Mesenteric fat pad (tissue), 1 donor: ENCODE results near the gene SASH1. TPM values are rescaled to one million over a fixed set of nuclear protein-coding genes. Genes with fewer than 3 reads are reported as not detected.

Source experiments
- DNase-seq: peaks from one replicate; pipeline ENCODE4 v3.0.0-alpha.2; 2020; ENCODE audit warnings: low spot score
- total RNA-seq: library from RNA; stranded (reverse); fragmentation: NEBNext Ultra II Directional; extraction: Animal tissue kit (Norgen Biotek cat#: 25700); gene quantifications from one replicate; pipeline ENCODE4 v1.2.1, GENCODE V29; 2021
- donor health status: DM: yes; HTN: yes; CAD: no.

Gene SASH1
- total RNA-seq, 1 donor from 2014 or later: 143 TPM

DNA sequence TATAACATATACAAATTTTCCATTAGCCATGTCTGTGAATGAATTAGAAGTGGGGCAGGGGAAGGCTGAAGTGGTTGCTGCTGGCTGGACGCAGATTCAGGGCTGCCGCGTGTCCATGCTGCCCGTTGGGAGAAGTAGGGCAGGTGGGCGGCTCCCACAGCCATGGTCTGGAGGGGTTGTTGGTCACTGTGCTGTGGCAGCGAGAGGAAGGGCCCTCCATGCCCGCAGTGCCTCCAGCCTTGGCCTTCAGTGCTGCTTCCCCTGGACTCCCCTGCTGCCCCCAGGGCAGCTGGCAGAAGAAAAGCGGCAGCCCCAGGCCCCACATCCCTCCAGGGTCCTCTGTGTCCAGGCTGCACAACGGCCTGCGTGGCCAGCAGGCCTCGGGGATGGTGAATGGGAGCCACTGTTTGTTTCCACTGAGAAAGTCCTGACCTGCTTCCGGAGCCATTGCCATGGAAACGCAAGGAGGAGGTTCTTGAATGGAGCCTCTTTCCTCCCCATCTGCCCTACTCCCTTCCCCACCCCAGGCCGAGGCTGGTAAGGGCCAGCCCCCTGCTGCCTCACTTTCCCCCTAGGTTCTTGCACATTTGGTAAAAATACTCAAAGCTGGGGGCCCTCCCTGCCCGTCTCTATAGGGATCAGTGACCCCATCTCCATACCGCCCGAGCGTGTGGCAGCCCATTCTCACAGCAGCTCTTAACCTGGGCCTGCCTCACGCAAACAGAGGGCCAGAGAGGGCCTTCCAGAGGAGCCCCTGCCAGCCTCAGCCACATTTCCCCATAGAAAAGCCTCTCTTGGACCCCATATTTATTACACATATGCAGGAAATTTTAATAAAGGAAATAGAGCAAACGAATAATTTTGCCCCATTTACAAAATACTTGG lies 113.3 kb downstream of the SASH1 start:
- DNase-seq: no peak

GRCh38 chr6:148457137-148457842 lies 114.7 kb downstream of the SASH1 start:
- DNase-seq: no peak

DNA sequence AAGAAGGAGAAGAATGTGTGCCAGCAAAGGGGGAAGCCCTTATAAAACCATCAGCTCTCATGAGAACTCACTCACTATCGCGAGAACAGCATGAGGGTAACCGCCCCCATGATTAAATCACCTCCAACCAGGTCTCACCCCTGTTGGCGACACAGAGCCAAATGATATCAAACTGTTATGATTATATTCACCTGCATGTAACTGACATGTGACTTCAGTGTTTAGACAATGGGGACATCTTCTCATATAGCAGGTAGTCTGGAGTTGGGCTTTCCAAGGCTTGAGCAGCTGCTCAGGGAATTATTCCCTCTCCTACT lies 115.2 kb downstream of the SASH1 start:
- DNase-seq: no peak

- DNase-seq: no peak
These were observed 116.6 kb downstream of the SASH1 start for GRCh38 chr6:148459238-148459637.

- DNase-seq: no peak
These were observed 118.4 kb downstream of the SASH1 start for GRCh38 chr6:148460876-148461646.

GRCh38 chr6:148461986-148462577 lies 119.4 kb downstream of the SASH1 start:
- DNase-seq: no peak

GRCh38 chr6:148463671-148464070 lies 121.0 kb downstream of the SASH1 start:
- no peak for DNase-seq

DNA sequence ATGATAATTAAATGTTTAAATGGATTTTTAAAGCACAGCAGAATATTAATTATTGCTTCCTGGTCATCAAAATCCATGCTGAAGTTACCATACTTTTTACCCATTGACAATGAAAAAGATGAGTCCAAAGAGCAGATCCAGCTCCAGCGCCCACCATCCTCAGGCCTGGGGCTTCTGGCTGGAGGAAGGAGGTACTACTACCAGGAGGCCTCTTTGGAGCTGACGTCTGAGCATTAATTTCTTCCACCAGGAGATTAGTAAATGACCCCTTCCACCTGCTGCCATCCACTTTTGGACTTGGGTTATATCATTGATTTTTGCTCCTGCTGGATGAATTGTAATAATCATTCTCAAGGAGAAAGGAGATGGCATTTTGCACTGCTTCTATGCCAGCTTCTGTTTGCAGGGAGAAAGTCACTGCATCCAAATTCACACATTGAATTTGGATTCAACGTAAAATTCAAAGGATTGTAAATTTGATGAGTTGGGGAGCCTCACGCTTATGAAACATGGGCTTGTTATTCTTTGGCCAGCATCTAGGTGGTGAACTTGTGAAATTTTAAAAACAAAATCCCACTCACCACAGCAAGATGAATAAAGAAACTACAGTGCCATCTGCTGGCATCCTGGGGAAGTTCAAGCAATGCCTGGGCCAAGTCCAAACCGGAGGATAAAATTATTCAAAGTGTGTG lies 121.8 kb downstream of the SASH1 start:
- DNase-seq: no peak

- no peak for DNase-seq
These were observed 122.3 kb downstream of the SASH1 start for GRCh38 chr6:148465011-148465335.

- DNase-seq: no peak
These were observed 123.0 kb downstream of the SASH1 start for GRCh38 chr6:148465670-148466069.

DNA sequence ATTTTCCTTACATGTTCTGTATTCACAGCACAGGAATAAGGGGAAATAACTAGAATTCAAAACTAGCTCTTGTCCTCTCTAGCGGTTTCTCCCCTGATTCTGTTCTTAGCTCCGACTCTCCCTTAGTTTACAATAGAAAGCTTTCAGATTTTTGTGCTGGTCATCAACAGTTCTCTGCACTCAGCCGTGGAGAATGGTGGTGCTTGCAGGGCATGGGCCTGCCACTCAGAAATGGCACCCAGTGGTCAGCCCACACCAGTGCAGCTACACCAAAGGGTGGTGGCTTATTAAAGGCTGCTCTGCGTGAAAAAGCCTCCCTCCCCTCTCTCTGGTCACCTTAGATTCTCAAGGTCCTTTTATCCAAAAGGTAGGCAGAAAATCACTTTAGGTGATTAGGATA lies 123.5 kb downstream of the SASH1 start:
- DNase-seq: no peak

GRCh38 chr6:148467926-148468325 lies 125.3 kb downstream of the SASH1 start:
- DNase-seq: no peak

DNA sequence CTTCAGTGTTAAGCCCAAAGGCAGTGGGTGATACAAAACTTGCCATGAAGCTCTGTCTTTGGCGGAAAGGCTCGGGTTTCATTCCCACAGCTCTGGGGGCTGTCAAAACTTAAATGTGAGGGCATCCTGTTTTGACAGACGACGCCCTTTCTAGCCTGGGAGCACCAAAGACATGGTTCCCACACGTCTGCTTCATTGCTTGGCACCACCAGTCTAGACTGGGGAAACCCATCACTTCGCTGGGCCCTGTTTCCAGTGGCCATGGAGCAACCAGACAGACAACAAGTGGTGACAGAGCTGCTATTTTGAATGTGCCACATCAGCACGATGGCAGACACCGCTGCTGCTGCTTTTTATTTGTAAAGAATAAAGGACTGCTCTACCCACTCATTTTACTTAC lies 127.5 kb downstream of the SASH1 start:
- DNase-seq: no peak

DNA sequence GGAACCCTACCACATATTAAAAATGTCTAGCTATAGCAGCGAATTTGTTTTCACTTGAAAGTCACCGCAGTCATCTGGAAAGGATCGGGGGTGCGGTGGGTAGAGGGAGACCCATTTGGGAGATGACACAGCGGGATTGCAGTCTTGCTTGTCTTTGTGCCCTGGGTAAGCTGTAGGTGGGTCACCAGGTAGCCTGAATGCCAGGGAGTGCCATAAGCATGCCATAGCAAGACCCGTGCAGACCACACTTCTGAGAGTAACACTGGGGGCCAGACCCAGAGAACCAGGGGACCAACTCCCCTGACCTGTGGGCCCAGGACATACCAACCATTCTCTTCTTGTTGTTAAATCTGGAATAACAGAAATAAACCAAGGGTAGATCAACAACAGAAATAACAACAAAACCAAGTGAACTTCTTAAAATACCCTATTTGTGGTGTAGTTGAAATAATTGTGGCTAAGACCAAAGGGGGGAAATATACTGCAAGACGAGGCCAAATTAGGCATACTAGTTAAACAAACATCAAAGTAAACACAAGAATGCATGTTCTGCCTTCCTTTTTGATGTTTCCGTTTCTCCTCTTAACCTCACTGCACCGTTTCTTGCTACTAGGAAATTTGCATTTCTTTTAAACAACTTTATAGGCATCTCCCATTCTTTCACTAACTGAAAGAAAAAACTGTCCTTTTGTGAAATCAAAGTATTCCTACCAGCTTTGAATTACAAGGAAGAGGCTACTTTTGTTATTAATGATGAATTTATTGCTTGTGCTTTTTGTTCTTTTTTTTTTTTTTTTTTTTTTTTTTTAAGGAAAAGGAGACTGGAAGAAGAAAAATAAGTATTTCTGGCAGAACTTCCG lies 128.2 kb downstream of the SASH1 start:
- no peak for DNase-seq

DNA sequence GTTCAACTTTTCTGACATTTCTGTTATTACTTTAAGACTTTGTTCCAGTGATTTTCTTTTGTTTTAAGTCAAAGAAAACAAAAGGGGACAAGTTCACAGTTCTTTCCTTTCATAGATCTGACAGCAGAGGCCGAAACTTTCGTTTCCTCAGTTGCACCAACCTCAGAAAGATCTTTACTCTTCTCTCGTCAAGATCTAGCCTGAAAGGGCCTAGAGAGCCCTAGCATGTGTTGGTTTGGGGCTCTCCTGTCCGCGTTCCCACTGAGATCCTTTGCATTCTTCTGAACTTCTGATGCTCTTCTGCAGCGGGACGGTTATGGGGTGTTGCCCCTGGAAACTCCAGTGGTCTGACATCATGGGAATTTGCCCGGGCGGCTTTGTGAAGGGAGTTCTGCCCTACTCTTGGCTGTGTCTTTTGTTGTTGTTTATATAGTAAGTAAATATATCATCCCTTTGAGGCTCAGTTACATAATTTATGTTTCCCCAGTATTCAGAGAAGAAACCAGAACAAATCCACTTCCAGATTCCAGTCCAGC lies 129.1 kb downstream of the SASH1 start:
- DNase-seq: no peak

GRCh38 chr6:148472171-148473105 lies 129.8 kb downstream of the SASH1 start:
- no peak for DNase-seq

GRCh38 chr6:148479497-148479896 lies 136.9 kb downstream of the SASH1 start:
- DNase-seq: no peak

- no peak for DNase-seq
These were observed 144.8 kb downstream of the SASH1 start for GRCh38 chr6:148487461-148487860.
